ENCODE results near the gene PRR30. TPM values are rescaled to one million over a fixed set of nuclear protein-coding genes. Genes with fewer than 3 reads are reported as not detected.

PRR30 gene
- total RNA-seq, 1 experiment from 2014 or later = not detected

- no peaks in the 10 kb centered on the region for H3K9me3 ChIP-seq (ENCODE audit: control insufficient read depth in 1 of 2, insufficient read depth in 1 of 2, low read depth in 1 of 2, low read length in 2 of 2)
- ChIA-PET POLR2A (interaction anchor here (1.5 kb wide), 1 partner anchor 63 kb away, joined by 4 read pairs; the partner anchor contains the start of genes ATRAID and SLC5A6), CTCF (no interaction called here), RAD21 (ENCODE audit: low non-redundant PET in 1 of 2, low total read pairs in 2 of 2, uncharacterized antibody in 2 of 2, unreplicated experiment in 2 of 2) (no interaction called here)
- H3K4me1 ChIP-seq (ENCODE audit: control insufficient read depth in 1 of 2, insufficient read depth in 2 of 2, low read length in 2 of 2) = peaks cover 0 to 17% of the 10 kb centered on the region in 2 experiments; a peak in 2 of 4 replicates
- intact Hi-C loops (cut with micrococcal nuclease) = no loop called here
- no peak within 1 kb of the TSS for H2AFZ ChIP-seq (ENCODE audit: low read depth, low read length, poor library complexity, severe bottlenecking)
- H3K9me2 ChIP-seq (ENCODE audit: insufficient read depth) = no peaks in the 10 kb centered on the region
- H3K27ac ChIP-seq (ENCODE audit: low read depth, low read length) = no peak within 1 kb of the TSS
- H3K36me3 ChIP-seq (ENCODE audit: control insufficient read depth in 1 of 2, insufficient read depth in 2 of 2, low read length in 2 of 2) = no peaks in the 10 kb centered on the region
- H3K9ac ChIP-seq (ENCODE audit: low read length) = no peak within 1 kb of the TSS
- H3K4me3 ChIP-seq (replicated peaks in 1 of 2; ENCODE audit: low read depth in 1 of 2, low read length in 2 of 2) = no peak within 1 kb of the TSS
- no peak within 1 kb of the TSS for H3K4me2 ChIP-seq (ENCODE audit: low read length)
- H4K20me1 ChIP-seq (ENCODE audit: insufficient read depth) = no peaks in the 10 kb centered on the region
- no peak for TF ChIP-seq REST (IDR thresholded peaks at IDR 0.05; ENCODE audit: low read depth)
- no peak for TF ChIP-seq POLR2A (IDR thresholded peaks at IDR 0.05; ENCODE audit: borderline replicate concordance, extremely low read depth, insufficient read depth, insufficient read length)
- TF ChIP-seq ATF3 (IDR thresholded peaks at IDR 0.05) = no peak
- TF ChIP-seq ZBTB33 (IDR thresholded peaks at IDR 0.05; ENCODE audit: extremely low read depth, insufficient replicate concordance, low read length) = no peak
- no peak for TF ChIP-seq EZH2phosphoT487 (IDR thresholded peaks at IDR 0.05; ENCODE audit: borderline replicate concordance)
- no peak for TF ChIP-seq ZNF274 (IDR thresholded peaks at IDR 0.05; ENCODE audit: low read depth, low read length)
- TF ChIP-seq MAX (IDR thresholded peaks at IDR 0.05) = no peak
- TF ChIP-seq TCF7L2 (IDR thresholded peaks at IDR 0.05; ENCODE audit: borderline replicate concordance, extremely low read depth, insufficient read depth, insufficient read length) = no peak
- TF ChIP-seq SP1 (IDR thresholded peaks at IDR 0.05; ENCODE audit: low read depth) = no peak
- no peak for TF ChIP-seq SRF (IDR thresholded peaks at IDR 0.05; ENCODE audit: low read depth)
- no peaks in the 10 kb centered on the region for H3K79me2 ChIP-seq (ENCODE audit: insufficient read depth, low read length)
- BruUV-seq (replicated peaks) = no TSS peak
- ATAC-seq (no peak), DNase-seq (ENCODE audit: low read depth, low spot score) (no peak)
- no peaks in the 10 kb centered on the region for H3K27me3 ChIP-seq (ENCODE audit: insufficient read depth, low read length)
Measured at GRCh38 chr2:27148801-27149439, 9.7 kb upstream of the PRR30 start, which contains the start of gene TCF23. TSS of gene TCF23 (plus strand) at chr2:27149004. CDS start at chr2:27149134, 130 bp downstream.

Data from HCT116 (cell line).